ENCODE results near the gene HSD17B3.

GRCh38 chr9:96344458-96345180 is 42.6 kb upstream of the HSD17B3 start:
- TF ChIP-seq CTCF (IDR thresholded peaks at IDR 0.05) = no peak
- no peak for TF ChIP-seq POLR2A (IDR thresholded peaks at IDR 0.05)

Measured in thyroid gland (tissue), 4 donors.